Measurements from ENCODE around the gene MSMO1.
A peak's percentile ranks its signal among the peaks of the same experiment; 100 is the strongest.

DNA sequence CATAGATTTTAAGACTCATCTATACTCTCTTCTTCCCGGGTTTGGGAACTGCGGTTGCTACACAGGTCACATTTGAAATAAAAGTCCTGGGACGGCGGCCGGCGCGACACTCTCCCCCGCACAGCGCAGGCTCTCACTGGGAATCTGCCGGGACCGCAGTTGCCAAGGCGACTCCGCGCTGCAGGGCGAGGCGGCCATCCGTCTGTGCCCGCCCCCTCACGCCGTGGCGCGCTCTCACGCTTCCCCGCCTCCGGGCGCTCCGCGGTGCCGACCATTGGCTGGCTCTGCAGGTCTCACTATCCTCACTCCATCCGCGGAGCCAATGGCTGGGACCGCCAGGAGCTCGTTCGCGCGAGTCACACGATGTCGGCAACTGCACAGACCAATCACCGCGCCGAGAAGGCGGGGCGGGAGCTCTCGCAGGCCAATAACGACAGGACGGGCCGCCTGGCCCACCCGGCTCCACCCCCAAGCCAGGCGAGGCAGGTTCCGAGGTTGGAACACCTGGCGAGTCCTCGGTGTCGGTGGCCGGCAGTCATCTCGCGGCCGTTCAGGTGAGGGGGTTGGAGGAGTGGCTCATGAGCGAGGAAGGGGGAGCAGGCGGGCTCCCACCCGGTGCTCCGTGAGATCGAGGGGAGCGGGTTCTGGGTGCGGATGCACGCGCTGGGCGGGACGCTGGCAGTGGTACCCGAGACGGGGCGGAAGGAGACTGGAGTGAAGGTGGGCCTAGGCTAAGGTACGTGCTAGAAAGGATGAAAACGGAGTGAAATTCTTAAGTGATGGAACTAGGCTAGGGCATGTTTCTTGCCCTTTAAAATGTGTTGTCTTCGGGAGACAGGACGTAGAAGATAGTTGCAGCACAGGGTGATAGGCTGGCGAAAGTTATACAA is at the start of gene MSMO1:
- TF ChIP-seq POLR2A (IDR thresholded peaks at IDR 0.05) (peak; percentile 46), CTCF (IDR thresholded peaks at IDR 0.05) (no peak)
